CD4-positive, alpha-beta T cell (primary cell): ENCODE measurements around the gene KRT79. TPM values are rescaled to one million over a fixed set of nuclear protein-coding genes. Genes with fewer than 3 reads are reported as not detected.
"Not testable (repeated sequence)": the region's sequence is repeated elsewhere in the genome, so short reads cannot be mapped to it uniquely, and the experiment has no call there.

Experiments used
- ATAC-seq: fragments of 200-7000 bp; cut with Tn5 transposase; one replicate; pipeline ENCODE4 v1.10.0; 2022; ENCODE audit warnings: mild to moderate bottlenecking; ENCODE audit not compliant: poor library complexity
- CTCF ChIA-PET: fragments of 350-600 bp; sonication (Branson Sonifier 250); formaldehyde crosslinking; loops from one replicate; lab custom pipeline; 2021; ENCODE audit warnings: antibody characterized with exemption, inconsistent platforms; lab: Charles Lee
- POLR2A ChIA-PET: fragments of 350-600 bp; sonication (Branson Sonifier 250); formaldehyde crosslinking; loops from one replicate; lab custom pipeline; 2021; ENCODE audit warnings: antibody characterized with exemption, inconsistent platforms; lab: Charles Lee
- DNase-seq, 14 experiments: peaks; one replicate each; pipeline ENCODE4 v3.0.0-alpha.2; 2013 to 2020; ENCODE audit warnings: mixed read lengths in 2 of 14
- H3K27ac ChIP-seq, 2 donors: one replicate each; pipeline versions ENCODE4 v1.5.1 to v1.7.0; 2013; ENCODE audit warnings: low read length in 2 of 2, low read depth in 1 of 2, mild to moderate bottlenecking in 1 of 2
- H3K27me3 ChIP-seq, 2 experiments: 1 replicate in 1 of 2; 2 replicates in 1 of 2; pipeline versions ENCODE4 v1.6.1 to v1.7.0; 2013; ENCODE audit warnings: low read length in 2 of 2, control low read depth in 1 of 2, mild to moderate bottlenecking in 1 of 2, moderate library complexity in 1 of 2; ENCODE audit not compliant: insufficient read depth in 2 of 2, control insufficient read depth in 1 of 2
- H3K36me3 ChIP-seq: one replicate; pipeline ENCODE4 v1.6.1; 2013; ENCODE audit warnings: low read length, control low read depth; ENCODE audit not compliant: insufficient read depth
- H3K4me1 ChIP-seq: one replicate; pipeline ENCODE4 v1.6.1; 2013; ENCODE audit warnings: low read length, control low read depth; ENCODE audit not compliant: insufficient read depth
- H3K4me3 ChIP-seq: one replicate; pipeline ENCODE4 v1.5.1; 2013; ENCODE audit warnings: mild to moderate bottlenecking, low read length, moderate library complexity
- H3K9me3 ChIP-seq, 2 experiments: 1 replicate in 1 of 2; 2 replicates in 1 of 2; pipeline versions ENCODE4 v1.6.1 to v1.7.0; 2013; ENCODE audit warnings: low read length in 2 of 2, mild to moderate bottlenecking in 2 of 2, control low read depth in 1 of 2, moderate library complexity in 1 of 2; ENCODE audit not compliant: control insufficient read depth in 1 of 2, insufficient read depth in 1 of 2
- H3K27ac Mint-ChIP-seq: one replicate; pipeline ENCODE4 v1.8.0; 2020; ENCODE audit warnings: mixed read lengths
- H3K27me3 Mint-ChIP-seq: one replicate; pipeline ENCODE4 v1.8.0; 2021; ENCODE audit warnings: mixed read lengths
- H3K36me3 Mint-ChIP-seq: one replicate; pipeline ENCODE4 v1.8.0; 2021; ENCODE audit warnings: low read depth, mixed read lengths
- H3K4me1 Mint-ChIP-seq: one replicate; pipeline ENCODE4 v1.8.0; 2021; ENCODE audit warnings: low read depth, mixed read lengths
- H3K4me3 Mint-ChIP-seq: one replicate; pipeline ENCODE4 v1.8.0; 2020; ENCODE audit warnings: mild to moderate bottlenecking, mixed read lengths
- H3K9me3 Mint-ChIP-seq: one replicate; pipeline ENCODE4 v1.8.0; 2020; ENCODE audit warnings: mixed read lengths
- CTCF ChIP-seq: fragments of 200-600 bp; IDR thresholded peaks from one replicate; pipeline ENCODE4 v1.8.0; 2022; ENCODE audit warnings: antibody characterized with exemption, mild to moderate bottlenecking
- intact Hi-C, 2 experiments: fragments of 100-400 bp; cut with DNase I in 1 of 2; cut with micrococcal nuclease in 1 of 2; formaldehyde crosslinking; loops; one replicate each; pipeline versions ENCODE4 v1.15.1 to v1.9.0; 2023 to 2025; cut with DNase I, micrococcal nuclease
- total RNA-seq, 174 experiments: library from RNA in 2 of 174; stranded (reverse) in 2 of 174; gene quantifications; one replicate each; pipeline ENCODE4 v1.2.3 and lab custom pipeline; 2021 to 2026

KRT79 gene
- total RNA-seq, 2 experiments from 2014 or later = not detected

GRCh38 chr12:52796429-52796794 is 37.7 kb downstream of the KRT79 start:
- TF ChIP-seq CTCF = no peak

GRCh38 chr12:52795694-52796428 is 38.2 kb downstream of the KRT79 start, which contains the start of gene KRT3:
TSS of gene KRT3 (minus strand) at chr12:52796117. CDS start at chr12:52796042, 75 bp downstream.
- CTCF ChIA-PET = no interaction called here
- no peak within 1 kb of the TSS for H3K27ac Mint-ChIP-seq
- no peak for TF ChIP-seq CTCF
- DNase-seq (no peak), ATAC-seq (no peak)
- Histone ChIP-seq H3K4me3 (no peak within 1 kb of the TSS), H3K27ac (no peak within 1 kb of the TSS), H3K9me3 (no peaks in the 10 kb centered on the region), H3K4me1 (no peaks in the 10 kb centered on the region), H3K27me3 (peaks cover 0 to 8% of the 10 kb centered on the region in 2 experiments), H3K36me3 (no peaks in the 10 kb centered on the region)
- intact Hi-C loops = no loop called here
- H3K4me1 Mint-ChIP-seq = peaks cover 5% of the 10 kb centered on the region
- POLR2A ChIA-PET = no interaction called here
- no peaks in the 10 kb centered on the region for H3K36me3 Mint-ChIP-seq
- no peak within 1 kb of the TSS for H3K4me3 Mint-ChIP-seq
- peaks cover 9% of the 10 kb centered on the region for H3K27me3 Mint-ChIP-seq
- H3K9me3 Mint-ChIP-seq = no peaks in the 10 kb centered on the region

More at GRCh38 chr12:52796429-52796794, 37.7 kb downstream of the KRT79 start:
- peaks cover 9% of the 10 kb centered on the region for H3K27me3 Mint-ChIP-seq
- DNase-seq = no peak
- no peak for ATAC-seq
- Histone ChIP-seq H3K27me3 (peaks cover 0 to 4% of the 10 kb centered on the region in 2 experiments), H3K4me1 (no peaks in the 10 kb centered on the region), H3K4me3 (no peak overlapping the region), H3K27ac (no peak overlapping the region), H3K36me3 (no peaks in the 10 kb centered on the region), H3K9me3 (no peaks in the 10 kb centered on the region)
- H3K27ac Mint-ChIP-seq = no peak overlapping the region
- CTCF ChIA-PET = no interaction called here
- H3K36me3 Mint-ChIP-seq = no peaks in the 10 kb centered on the region
- POLR2A ChIA-PET = no interaction called here
- no peaks in the 10 kb centered on the region for H3K9me3 Mint-ChIP-seq
- H3K4me1 Mint-ChIP-seq = peaks cover 5% of the 10 kb centered on the region
- intact Hi-C loops = no loop called here
- no peak overlapping the region for H3K4me3 Mint-ChIP-seq

GRCh38 chr12:52795332-52795674 is 38.8 kb downstream of the KRT79 start:
- H3K27ac Mint-ChIP-seq, CTCF ChIA-PET: not testable (repeated sequence)

More at GRCh38 chr12:52795332-52795674, 38.8 kb downstream of the KRT79 start:
- H3K4me1 ChIP-seq, ATAC-seq, H3K36me3 Mint-ChIP-seq, H3K36me3 ChIP-seq, H3K27ac ChIP-seq, H3K4me3 Mint-ChIP-seq, POLR2A ChIA-PET, intact Hi-C loops, DNase-seq, H3K9me3 Mint-ChIP-seq, H3K4me3 ChIP-seq, H3K9me3 ChIP-seq: not testable (repeated sequence)
- peaks cover 0 to 13% of the 10 kb centered on the region in 2 experiments for H3K27me3 ChIP-seq
- Mint-ChIP-seq H3K27me3 (peaks cover 15% of the 10 kb centered on the region), H3K4me1 (peaks cover 11% of the 10 kb centered on the region)
